ENCODE results near the gene ABCC8. TPM values are rescaled to one million over a fixed set of nuclear protein-coding genes. Genes with fewer than 3 reads are reported as not detected.

ABCC8 gene
- polyA plus RNA-seq, 5 donors: 5.2 to 8.5 (median 5.9) TPM

DNA sequence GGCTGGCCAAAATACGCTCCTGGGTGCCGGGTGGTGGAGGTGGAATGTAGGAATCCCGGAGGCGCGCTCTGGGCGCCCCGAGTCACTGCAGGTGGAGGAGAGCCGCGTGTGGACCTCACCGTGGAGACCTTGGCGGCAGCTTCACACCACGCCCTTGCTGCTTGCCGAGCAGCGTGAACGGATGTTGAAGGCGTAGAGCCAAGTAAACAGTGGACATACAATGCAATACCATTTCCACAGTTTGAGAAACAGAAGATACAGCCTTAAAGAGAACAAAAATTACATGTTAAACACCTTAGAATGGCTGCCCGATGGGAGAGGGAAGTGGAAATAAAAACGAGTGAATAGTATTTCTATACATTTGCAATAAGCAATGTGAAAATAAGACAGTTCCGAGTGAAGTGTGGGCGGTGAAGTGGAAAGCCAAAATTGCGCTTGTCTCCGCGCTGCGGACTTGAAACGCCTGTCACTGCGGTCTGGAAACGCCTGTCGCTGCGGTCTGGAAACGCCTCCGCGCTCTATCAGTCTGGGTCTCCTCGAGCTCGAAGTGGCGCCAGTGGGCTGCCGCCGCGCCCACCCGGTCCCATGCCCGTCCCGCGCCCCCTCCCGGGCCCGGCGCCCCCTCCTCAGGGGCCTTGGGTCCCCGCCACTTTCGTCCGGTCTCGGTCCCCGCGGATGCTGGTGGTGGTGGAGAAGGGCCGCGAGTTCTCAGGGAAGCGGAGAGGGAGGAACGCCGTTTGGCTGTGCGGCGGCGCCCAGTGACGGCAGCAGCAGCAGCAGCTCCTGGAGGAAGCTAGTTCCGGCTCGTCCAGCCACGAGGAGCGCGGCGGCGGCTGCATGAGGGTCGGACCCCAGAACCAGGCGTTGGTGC is 123.5 kb downstream of the ABCC8 start:
- DNase-seq: peak; percentile 68 to 72

DNA sequence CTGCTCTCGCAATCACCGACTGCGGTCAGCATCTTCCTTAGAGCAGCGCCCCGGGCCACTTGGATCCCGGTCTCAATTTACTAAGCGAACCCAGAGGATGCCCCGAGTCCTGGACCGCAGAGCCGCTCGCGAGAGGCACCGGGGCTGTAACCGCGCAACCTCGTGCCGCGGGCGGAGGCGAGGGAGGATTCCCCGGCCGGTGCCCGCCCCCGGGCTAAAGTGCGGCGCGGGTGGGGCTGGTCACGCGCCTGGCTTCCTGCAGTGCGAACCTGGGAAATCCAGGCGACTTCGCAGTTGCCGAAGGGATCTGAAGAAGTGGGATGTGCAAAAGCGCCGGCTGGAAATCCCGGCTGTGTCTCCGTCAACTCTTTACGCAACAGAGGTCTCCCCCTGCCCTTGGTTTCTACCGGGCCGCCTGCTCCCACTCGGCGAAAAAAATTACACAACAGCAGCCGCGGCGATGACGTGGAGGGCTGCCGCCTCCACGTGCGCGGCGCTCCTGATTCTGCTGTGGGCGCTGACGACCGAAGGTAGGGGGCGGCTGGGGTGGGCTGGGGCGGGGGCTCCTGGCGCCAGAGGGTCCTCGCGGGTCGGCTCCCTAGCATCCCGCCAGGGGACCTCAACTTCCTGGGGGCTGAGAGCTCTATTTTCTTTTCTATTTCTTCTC is 125.0 kb downstream of the ABCC8 start, which contains the start of gene NCR3LG1:
Gene NCR3LG1, plus strand, starts transcription at position 291 of the 667 bp plus-strand sequence. Its CDS starts 170 bp downstream, at position 461.
- peak; percentile 38 to 45 for DNase-seq

DNA sequence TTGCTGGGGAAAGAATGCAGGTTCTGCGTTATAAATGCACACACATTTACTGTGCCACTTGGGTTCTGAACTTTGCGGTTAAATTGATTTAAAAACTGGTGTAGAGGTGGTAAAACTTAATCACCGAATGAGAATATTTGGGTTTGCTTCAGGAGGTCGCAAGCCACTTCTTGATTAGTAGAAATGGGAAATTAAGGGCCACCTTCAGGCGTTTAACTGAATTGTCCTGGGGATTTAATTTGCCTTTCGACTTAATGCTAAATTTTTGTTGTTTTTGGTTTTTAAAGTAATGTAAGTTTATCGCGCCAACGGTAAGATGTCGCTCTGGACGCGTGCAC is 125.5 kb downstream of the ABCC8 start:
- no peak for DNase-seq

DNA sequence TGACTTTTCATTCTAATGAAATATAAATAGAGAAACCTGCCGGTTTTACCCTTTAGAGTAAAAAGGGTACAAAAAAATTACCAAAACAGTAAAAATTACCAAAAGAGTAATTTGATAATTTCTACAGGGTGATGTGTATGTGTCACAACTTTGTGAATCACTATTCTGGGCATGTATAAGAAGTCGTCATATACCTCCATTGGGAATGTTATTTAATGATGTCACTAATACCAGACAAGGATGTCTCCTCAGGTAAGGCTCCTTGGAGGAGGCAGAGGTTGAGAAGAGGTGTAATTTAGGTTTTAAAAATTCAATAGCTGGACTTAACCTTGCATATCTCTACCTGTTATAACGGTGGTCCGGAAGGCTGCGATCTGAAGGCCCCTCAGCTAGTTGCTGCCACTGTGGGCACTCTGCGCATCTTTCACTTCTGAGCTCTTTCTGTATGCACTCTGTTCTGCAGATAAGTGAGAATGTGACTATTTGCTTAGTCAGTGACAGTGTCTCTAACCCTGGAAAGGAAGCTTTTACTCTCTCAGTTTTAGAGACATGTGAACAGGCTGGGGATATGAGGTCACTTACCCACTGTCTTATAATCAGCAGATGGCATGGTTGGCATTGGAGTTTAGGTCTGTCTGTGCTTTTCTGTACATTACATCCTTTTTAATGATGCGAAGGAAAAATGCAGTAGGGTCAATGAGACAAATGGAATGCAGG is 126.0 kb downstream of the ABCC8 start:
- no peak for DNase-seq

DNA sequence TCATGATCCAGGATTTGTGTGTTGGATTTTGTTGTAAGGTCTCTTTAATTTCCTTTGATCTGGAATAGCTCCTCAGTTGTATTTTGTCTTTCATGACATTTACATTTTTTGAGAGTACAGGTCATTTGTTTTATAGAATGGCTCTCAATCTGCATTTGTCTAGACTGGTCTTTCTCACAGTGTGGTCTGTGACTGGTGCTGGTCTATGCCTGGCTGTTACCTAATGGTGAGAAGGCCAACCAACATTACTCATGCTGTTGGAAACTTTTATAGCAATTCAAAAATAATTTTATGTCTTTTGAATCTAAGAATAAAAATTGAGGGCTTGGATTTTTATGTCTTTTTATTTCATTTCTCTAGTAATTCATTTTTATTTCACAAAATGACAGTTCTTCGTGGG is 129.0 kb downstream of the ABCC8 start:
- DNase-seq: no peak

DNA sequence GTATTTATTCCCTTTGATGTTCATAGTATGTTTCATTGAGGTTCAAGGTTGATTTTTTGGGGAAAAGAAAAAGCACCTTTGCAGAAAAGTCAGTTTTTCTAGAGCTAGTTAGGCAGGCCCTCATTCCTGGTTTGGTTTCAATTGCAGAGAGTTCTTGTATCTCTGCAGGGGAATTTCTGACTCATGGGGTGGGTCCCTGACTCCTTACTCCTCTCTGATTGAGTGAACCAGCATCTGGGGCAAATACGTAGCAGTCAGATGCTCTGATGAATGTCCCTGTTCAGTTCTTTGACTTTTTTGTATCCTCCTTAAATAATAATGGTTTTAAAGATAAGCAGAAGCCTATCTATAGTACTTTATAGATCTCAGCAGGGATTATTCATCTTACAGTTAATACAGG is 132.7 kb downstream of the ABCC8 start:
- DNase-seq: no peak

DNA sequence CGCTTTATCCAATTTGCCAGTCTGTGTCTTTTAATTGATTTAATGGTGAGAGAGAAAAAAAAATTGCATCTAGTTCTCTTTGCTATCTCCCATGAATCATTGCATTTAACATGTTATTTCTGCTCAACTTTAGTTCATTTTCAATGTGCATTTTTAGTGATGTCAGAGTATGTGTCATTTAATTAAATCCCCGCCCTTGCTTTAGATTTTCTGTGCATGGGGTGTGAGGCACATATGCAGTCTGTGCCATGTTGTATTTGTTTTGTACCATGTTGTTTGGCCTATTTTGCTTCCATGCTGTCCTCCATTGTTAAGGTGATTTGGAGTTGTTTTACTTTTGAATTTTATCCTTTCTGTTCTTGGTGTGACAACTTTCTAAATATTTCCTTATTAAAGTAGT is 133.4 kb downstream of the ABCC8 start:
- DNase-seq: no peak

Other genes with a start within 250 kb of the ABCC8 start
- 100 to 1,000 TPM in 2 of 5 donors, 10 to 100 TPM in 3; 75.4 to 113 (median 99.4) TPM for gene NUCB2, start 200.1 kb downstream of the ABCC8 start, polyA plus RNA-seq (ENCODE audit: insufficient read depth in 1 of 5, insufficient read length in 5 of 5, low replicate concordance in 1 of 5)
- gene NCR3LG1, start 125.0 kb downstream of the ABCC8 start, polyA plus RNA-seq (ENCODE audit: insufficient read depth in 1 of 5, insufficient read length in 5 of 5, low replicate concordance in 1 of 5): under 1 TPM; 0.54 to 0.99 (median 0.61) TPM
- 10 to 100 TPM in 2 of 5 donors, 1 to 10 TPM in 3; 4.4 to 11.9 (median 6.4) TPM for gene KCNJ11, start 88.2 kb downstream of the ABCC8 start, polyA plus RNA-seq (ENCODE audit: insufficient read depth in 1 of 5, insufficient read length in 5 of 5, low replicate concordance in 1 of 5)
- under 1 TPM; 0.26 to 0.88 (median 0.33) TPM for gene USH1C, start 67.6 kb upstream of the ABCC8 start, polyA plus RNA-seq (ENCODE audit: insufficient read depth in 1 of 5, insufficient read length in 5 of 5, low replicate concordance in 1 of 5)
- under 1 TPM; 0.06 to 0.24 (median 0.14) TPM for gene OTOG, start 70.4 kb upstream of the ABCC8 start, polyA plus RNA-seq (ENCODE audit: insufficient read depth in 1 of 5, insufficient read length in 5 of 5, low replicate concordance in 1 of 5)
- gene MYOD1, start 242.7 kb upstream of the ABCC8 start, polyA plus RNA-seq (ENCODE audit: insufficient read depth in 1 of 5, insufficient read length in 5 of 5, low replicate concordance in 1 of 5): 1 to 10 TPM in 1 of 5 donors, not detected in 4; 3.6 TPM